Neural progenitor cell (in vitro differentiated cells): ENCODE measurements around the gene PPM1E. TPM values are rescaled to one million over a fixed set of nuclear protein-coding genes. Genes with fewer than 3 reads are reported as not detected.

Source experiments
- DNase-seq: peaks from one replicate; pipeline ENCODE4 v3.0.0-alpha.2; 2016; ENCODE audit warnings: low spot score
- H2AFZ ChIP-seq: fragments of 200-600 bp; sonication (generic); replicated peaks from 2 replicates; pipeline ENCODE4 v1.6.1; 2016; ENCODE audit warnings: antibody characterized with exemption
- H3F3A ChIP-seq: fragments of 200-600 bp; sonication (generic); 2 replicates; pipeline ENCODE4 v1.6.1; 2016; ENCODE audit warnings: antibody characterized with exemption, low read depth
- H3K27ac ChIP-seq: fragments of 200-600 bp; sonication (generic); 2 replicates; pipeline ENCODE4 v1.5.1; 2016; ENCODE audit warnings: mild to moderate bottlenecking
- H3K27me3 ChIP-seq: fragments of 200-600 bp; sonication (generic); 2 replicates; pipeline ENCODE4 v1.6.1; 2016; ENCODE audit warnings: mild to moderate bottlenecking, moderate library complexity
- H3K36me3 ChIP-seq: fragments of 200-600 bp; sonication (generic); 2 replicates; pipeline ENCODE4 v1.5.1; 2016
- H3K4me1 ChIP-seq: fragments of 200-600 bp; sonication (generic); 2 replicates; pipeline ENCODE4 v1.6.1; 2016; ENCODE audit warnings: mixed run types
- H3K4me2 ChIP-seq: fragments of 200-600 bp; sonication (generic); 2 replicates; pipeline ENCODE4 v1.6.1; 2016
- H3K4me3 ChIP-seq: fragments of 200-600 bp; sonication (generic); 2 replicates; pipeline ENCODE4 v1.5.1; 2016
- H3K79me2 ChIP-seq: fragments of 200-600 bp; sonication (generic); 2 replicates; pipeline ENCODE4 v1.6.1; 2016; ENCODE audit warnings: low read depth
- H3K9ac ChIP-seq: fragments of 200-600 bp; sonication (generic); 2 replicates; pipeline ENCODE4 v1.6.1; 2016
- H3K9me3 ChIP-seq: fragments of 200-600 bp; sonication (generic); 2 replicates; pipeline ENCODE4 v1.5.1; 2016; ENCODE audit warnings: low read depth
- H4K20me1 ChIP-seq: fragments of 200-600 bp; sonication (generic); 2 replicates; pipeline ENCODE4 v1.6.1; 2016; ENCODE audit warnings: low read depth
- H3K27ac Mint-ChIP-seq: 3 replicates; pipeline ENCODE4 v1.8.0; 2021; ENCODE audit warnings: mixed read lengths
- H3K27me3 Mint-ChIP-seq: 2 replicates; pipeline ENCODE4 v1.8.0; 2022; ENCODE audit warnings: low read depth, mild to moderate bottlenecking, inconsistent platforms, moderate library complexity, mixed read lengths; ENCODE audit not compliant: insufficient read depth
- H3K36me3 Mint-ChIP-seq: 3 replicates; pipeline ENCODE4 v1.8.0; 2021; ENCODE audit warnings: mixed read lengths
- H3K4me1 Mint-ChIP-seq: 3 replicates; pipeline ENCODE4 v1.8.0; 2021; ENCODE audit warnings: mixed read lengths
- H3K4me3 Mint-ChIP-seq: 3 replicates; pipeline ENCODE4 v1.8.0; 2021; ENCODE audit warnings: mild to moderate bottlenecking, moderate library complexity, mixed read lengths
- H3K9me3 Mint-ChIP-seq: 3 replicates; pipeline ENCODE4 v1.8.0; 2020; ENCODE audit warnings: mixed read lengths
- CTCF ChIP-seq: fragments of 200-600 bp; sonication (generic); IDR thresholded peaks from 2 replicates; pipeline ENCODE4 v1.5.1; 2017; ENCODE audit warnings: antibody characterized with exemption, mild to moderate bottlenecking
- EZH2 ChIP-seq: fragments of 200-600 bp; sonication (generic); IDR thresholded peaks from 2 replicates; pipeline ENCODE4 v1.6.1; 2017; ENCODE audit warnings: antibody characterized with exemption, mild to moderate bottlenecking, moderate library complexity
- EZH2phosphoT487 ChIP-seq: fragments of 200-600 bp; sonication (generic); IDR thresholded peaks from 2 replicates; pipeline ENCODE4 v1.6.1; 2017; ENCODE audit warnings: antibody characterized with exemption
- total RNA-seq: library from RNA; depleted of rRNA; stranded (reverse); fragments of >200 nt; gene quantifications from 2 replicates; pipeline ENCODE4 v1.2.3, GENCODE V29; 2015; ENCODE audit warnings: low replicate concordance

Gene PPM1E
- total RNA-seq, 1 donor from 2014 or later: 18.8 TPM

DNA sequence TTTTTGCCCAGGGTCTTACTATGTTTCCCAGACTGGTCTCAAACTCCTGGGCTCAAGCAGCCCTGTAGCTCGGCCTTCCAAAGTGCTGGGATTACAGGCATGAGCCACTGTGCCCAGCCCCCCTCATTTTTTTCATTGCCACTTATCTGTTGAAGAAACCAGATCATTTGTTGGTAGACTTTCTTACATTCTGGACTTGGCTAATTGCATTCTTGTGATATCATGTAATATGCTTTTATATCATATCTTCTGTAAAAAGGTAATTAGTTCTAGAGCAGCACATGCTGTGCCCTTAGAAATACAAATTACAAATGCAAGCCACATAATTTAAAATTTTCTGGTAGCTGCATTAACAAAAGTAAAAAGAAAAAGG is 53.9 kb downstream of the PPM1E start:
- no peak overlapping the region for H3K4me3 Mint-ChIP-seq
- Histone ChIP-seq H3K4me1 (no peaks in the 10 kb centered on the region), H3K4me3 (no peak overlapping the region), H3K9me3 (no peaks in the 10 kb centered on the region), H3F3A (no peaks in the 10 kb centered on the region), H3K27me3 (no peaks in the 10 kb centered on the region), H3K9ac (no peak overlapping the region), H3K79me2 (no peaks in the 10 kb centered on the region), H2AFZ (no peak overlapping the region), H3K36me3 (no peaks in the 10 kb centered on the region), H4K20me1 (no peaks in the 10 kb centered on the region), H3K27ac (no peak overlapping the region), H3K4me2 (no peak overlapping the region)
- H3K27ac Mint-ChIP-seq: no peak overlapping the region
- H3K9me3 Mint-ChIP-seq: no peaks in the 10 kb centered on the region
- TF ChIP-seq EZH2phosphoT487: no peak
- TF ChIP-seq CTCF: no peak
- TF ChIP-seq EZH2: no peak
- peaks cover 3% of the 10 kb centered on the region for H3K27me3 Mint-ChIP-seq
- H3K4me1 Mint-ChIP-seq: no peaks in the 10 kb centered on the region
- no peak for DNase-seq
- H3K36me3 Mint-ChIP-seq: peaks cover 2% of the 10 kb centered on the region

GRCh38 chr17:58811290-58811689 is 55.6 kb downstream of the PPM1E start:
- Histone ChIP-seq H3K4me1 (no peaks in the 10 kb centered on the region), H3K4me3 (no peak overlapping the region), H3K36me3 (no peaks in the 10 kb centered on the region), H3K27ac (no peak overlapping the region), H2AFZ (no peak overlapping the region), H3K9ac (no peak overlapping the region), H3K9me3 (no peaks in the 10 kb centered on the region), H3F3A (no peaks in the 10 kb centered on the region), H3K27me3 (no peaks in the 10 kb centered on the region), H3K4me2 (no peak overlapping the region), H3K79me2 (no peaks in the 10 kb centered on the region), H4K20me1 (no peaks in the 10 kb centered on the region)
- Mint-ChIP-seq H3K27ac (no peak overlapping the region), H3K9me3 (no peaks in the 10 kb centered on the region), H3K4me3 (no peak overlapping the region), H3K36me3 (no peaks in the 10 kb centered on the region), H3K27me3 (no peaks in the 10 kb centered on the region), H3K4me1 (no peaks in the 10 kb centered on the region)
- TF ChIP-seq EZH2: no peak
- DNase-seq: no peak

DNA sequence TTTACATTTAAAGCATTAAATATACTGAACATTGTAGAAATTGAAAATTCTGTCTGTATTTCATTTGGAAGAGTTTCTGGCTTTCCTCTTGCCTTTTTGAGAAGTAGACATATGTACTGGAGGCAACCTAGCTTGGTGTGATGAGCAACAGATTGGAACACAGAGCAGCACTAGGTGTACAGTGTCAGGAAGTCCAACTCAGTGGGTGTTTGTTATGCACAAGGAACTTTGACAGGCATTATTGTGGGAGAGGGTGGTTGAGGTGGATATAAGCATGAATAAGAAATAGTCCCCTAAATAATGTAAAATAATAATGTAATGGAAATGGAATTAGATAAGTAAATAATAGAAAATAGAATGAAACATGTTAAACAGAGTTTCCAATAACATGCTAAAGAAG is 58.1 kb downstream of the PPM1E start:
- no peaks in the 10 kb centered on the region for H3K36me3 Mint-ChIP-seq
- TF ChIP-seq EZH2 (no peak), CTCF (no peak)

DNA sequence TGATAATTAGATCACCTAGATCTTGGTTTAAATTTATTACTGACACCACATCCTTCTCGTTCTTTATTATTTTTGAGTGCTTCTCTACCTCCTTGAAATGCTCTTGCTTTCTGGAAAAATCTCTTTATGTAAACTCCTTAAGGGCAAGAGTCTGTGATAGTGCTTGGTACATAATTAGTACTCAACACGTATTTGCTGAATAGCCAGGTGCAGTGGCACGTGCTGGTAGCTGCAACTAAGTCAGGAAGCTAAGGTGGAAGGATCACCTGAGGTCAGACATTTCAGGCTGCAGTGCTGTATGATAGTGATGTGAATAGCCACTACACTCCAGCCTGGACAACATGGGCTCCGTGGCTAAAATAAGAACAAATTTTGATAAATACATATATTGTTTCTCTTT is 63.0 kb downstream of the PPM1E start:
- no peaks in the 10 kb centered on the region for H3K36me3 Mint-ChIP-seq
- peaks cover 14% of the 10 kb centered on the region for H3K4me1 Mint-ChIP-seq
- no peak overlapping the region for H3K4me3 Mint-ChIP-seq
- Histone ChIP-seq H3K4me3 (no peak overlapping the region), H3K4me1 (peaks cover 12% of the 10 kb centered on the region), H3K36me3 (no peaks in the 10 kb centered on the region), H3K79me2 (no peaks in the 10 kb centered on the region), H2AFZ (no peak overlapping the region), H3K9me3 (no peaks in the 10 kb centered on the region), H3K4me2 (no peak overlapping the region), H3F3A (no peaks in the 10 kb centered on the region), H3K9ac (no peak overlapping the region), H4K20me1 (no peaks in the 10 kb centered on the region), H3K27ac (no peak overlapping the region), H3K27me3 (no peaks in the 10 kb centered on the region)
- no peak for TF ChIP-seq EZH2phosphoT487
- TF ChIP-seq EZH2: no peak
- TF ChIP-seq CTCF: no peak
- no peak overlapping the region for H3K27ac Mint-ChIP-seq
- DNase-seq: no peak
- H3K27me3 Mint-ChIP-seq: no peaks in the 10 kb centered on the region
- no peaks in the 10 kb centered on the region for H3K9me3 Mint-ChIP-seq

More for the DNA sequence above, 58.1 kb downstream of the PPM1E start:
- H3K4me3 Mint-ChIP-seq: no peak overlapping the region
- Histone ChIP-seq H3K4me1 (no peaks in the 10 kb centered on the region), H2AFZ (no peak overlapping the region), H3F3A (no peaks in the 10 kb centered on the region), H3K9ac (no peak overlapping the region), H3K27me3 (no peaks in the 10 kb centered on the region), H3K4me3 (no peak overlapping the region), H3K4me2 (no peak overlapping the region), H3K9me3 (no peaks in the 10 kb centered on the region), H3K27ac (no peak overlapping the region), H4K20me1 (no peaks in the 10 kb centered on the region), H3K36me3 (no peaks in the 10 kb centered on the region), H3K79me2 (no peaks in the 10 kb centered on the region)
- H3K27me3 Mint-ChIP-seq: no peaks in the 10 kb centered on the region
- no peak overlapping the region for H3K27ac Mint-ChIP-seq
- H3K9me3 Mint-ChIP-seq: no peaks in the 10 kb centered on the region
- no peak for DNase-seq
- H3K4me1 Mint-ChIP-seq: no peaks in the 10 kb centered on the region
